Measurements from ENCODE around the gene STRN3.

DNA sequence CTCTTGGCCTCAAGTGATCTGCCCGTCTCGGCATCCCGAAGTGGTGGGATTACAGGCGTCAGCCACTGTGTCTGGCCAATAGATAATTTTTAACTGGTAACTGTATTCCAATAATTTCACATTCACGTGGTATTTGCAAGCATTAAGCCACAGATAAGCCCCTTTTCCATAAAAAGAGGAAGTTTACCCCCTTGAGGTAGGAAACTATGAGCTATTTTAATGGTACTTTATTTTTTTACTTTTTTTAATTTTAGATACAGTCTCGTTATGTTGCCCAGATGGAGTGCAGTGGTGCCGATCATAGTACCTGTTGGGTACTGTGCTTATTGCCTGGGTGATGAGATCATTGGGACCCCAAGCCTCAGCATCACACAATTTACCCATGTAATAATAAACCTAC, 43.6 kb downstream of the STRN3 start:
- TF ChIP-seq, protein P1, sequence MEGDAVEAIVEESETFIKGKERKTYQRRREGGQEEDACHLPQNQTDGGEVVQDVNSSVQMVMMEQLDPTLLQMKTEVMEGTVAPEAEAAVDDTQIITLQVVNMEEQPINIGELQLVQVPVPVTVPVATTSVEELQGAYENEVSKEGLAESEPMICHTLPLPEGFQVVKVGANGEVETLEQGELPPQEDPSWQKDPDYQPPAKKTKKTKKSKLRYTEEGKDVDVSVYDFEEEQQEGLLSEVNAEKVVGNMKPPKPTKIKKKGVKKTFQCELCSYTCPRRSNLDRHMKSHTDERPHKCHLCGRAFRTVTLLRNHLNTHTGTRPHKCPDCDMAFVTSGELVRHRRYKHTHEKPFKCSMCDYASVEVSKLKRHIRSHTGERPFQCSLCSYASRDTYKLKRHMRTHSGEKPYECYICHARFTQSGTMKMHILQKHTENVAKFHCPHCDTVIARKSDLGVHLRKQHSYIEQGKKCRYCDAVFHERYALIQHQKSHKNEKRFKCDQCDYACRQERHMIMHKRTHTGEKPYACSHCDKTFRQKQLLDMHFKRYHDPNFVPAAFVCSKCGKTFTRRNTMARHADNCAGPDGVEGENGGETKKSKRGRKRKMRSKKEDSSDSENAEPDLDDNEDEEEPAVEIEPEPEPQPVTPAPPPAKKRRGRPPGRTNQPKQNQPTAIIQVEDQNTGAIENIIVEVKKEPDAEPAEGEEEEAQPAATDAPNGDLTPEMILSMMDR (IDR thresholded peaks at IDR 0.05; ENCODE audit: low read depth, low read length, poor library complexity, severe bottlenecking) = no peak
- no peak for TF ChIP-seq EZH2phosphoT487 (IDR thresholded peaks at IDR 0.05; ENCODE audit: borderline replicate concordance, low read length)
